Mesendoderm (in vitro differentiated cells): ENCODE measurements around the gene DAW1.
A peak's percentile ranks its signal among the peaks of the same experiment; 100 is the strongest.

ENCODE experiments used
- DNase-seq: peaks from one replicate; pipeline ENCODE4 v3.0.0; 2013
- H2AK5ac ChIP-seq: 2 replicates; pipeline ENCODE4 v1.6.1; 2013; ENCODE audit warnings: low read length, inconsistent platforms
- H2BK120ac ChIP-seq: 2 replicates; pipeline ENCODE4 v1.6.1; 2013; ENCODE audit warnings: low read depth, mild to moderate bottlenecking, low read length, moderate library complexity, mixed read lengths
- H2BK15ac ChIP-seq: replicated peaks from 2 replicates; pipeline ENCODE4 v1.6.1; 2013; ENCODE audit warnings: low read depth, mild to moderate bottlenecking, moderate library complexity
- H2BK5ac ChIP-seq: 2 replicates; pipeline ENCODE4 v1.6.1; 2013; ENCODE audit warnings: low read length, inconsistent platforms
- H3K18ac ChIP-seq: 2 replicates; pipeline ENCODE4 v1.6.1; 2013; ENCODE audit warnings: mild to moderate bottlenecking, low read length, mixed read lengths
- H3K23ac ChIP-seq: one replicate; pipeline ENCODE4 v1.6.1; 2013; ENCODE audit warnings: low read length
- H3K27ac ChIP-seq: 2 replicates; pipeline ENCODE4 v1.5.1; 2013; ENCODE audit warnings: low read depth, mild to moderate bottlenecking, inconsistent platforms, low read length, moderate library complexity
- H3K27me3 ChIP-seq: 2 replicates; pipeline ENCODE4 v1.6.1; 2013; ENCODE audit warnings: low read length, control low read depth, mild to moderate bottlenecking, inconsistent platforms; ENCODE audit not compliant: insufficient read depth, poor library complexity
- H3K36me3 ChIP-seq: 2 replicates; pipeline ENCODE4 v1.6.1; 2013; ENCODE audit warnings: low read length, inconsistent platforms; ENCODE audit not compliant: control insufficient read depth, insufficient read depth
- H3K4ac ChIP-seq: one replicate; pipeline ENCODE4 v1.6.1; 2013; ENCODE audit warnings: low read depth, mild to moderate bottlenecking, low read length, moderate library complexity
- H3K4me1 ChIP-seq: 2 replicates; pipeline ENCODE4 v1.6.1; 2013; ENCODE audit warnings: low read depth, low read length, inconsistent platforms; ENCODE audit not compliant: control insufficient read depth
- H3K4me2 ChIP-seq: 2 replicates; pipeline ENCODE4 v1.6.1; 2013; ENCODE audit warnings: low read length
- H3K4me3 ChIP-seq: 2 replicates; pipeline ENCODE4 v1.5.1; 2013; ENCODE audit warnings: mild to moderate bottlenecking, low read length
- H3K56ac ChIP-seq: one replicate; pipeline ENCODE4 v1.6.1; 2013; ENCODE audit warnings: low read length
- H3K79me1 ChIP-seq: 2 replicates; pipeline ENCODE4 v1.6.1; 2013; ENCODE audit warnings: low read length, inconsistent platforms
- H3K79me2 ChIP-seq: 2 replicates; pipeline ENCODE4 v1.6.1; 2013; ENCODE audit warnings: mild to moderate bottlenecking, low read length; ENCODE audit not compliant: control insufficient read depth, insufficient read depth
- H3K9ac ChIP-seq: 2 replicates; pipeline ENCODE4 v1.6.1; 2013; ENCODE audit warnings: low read length, inconsistent platforms
- H4K5ac ChIP-seq: one replicate; pipeline ENCODE4 v1.6.1; 2013; ENCODE audit warnings: low read length
- H4K8ac ChIP-seq: one replicate; pipeline ENCODE4 v1.6.1; 2013; ENCODE audit warnings: low read depth, mild to moderate bottlenecking, control low read depth, low read length, moderate library complexity
- WGBS: extraction: QIAGEN DNeasy Blood & Tissue Kit; methylation state at CpG from one replicate; pipeline ENCODE4 v1.1.7; 2013; ENCODE audit warnings: low lambda C conversion rate, missing lambda C conversion rate; ENCODE audit not compliant: insufficient coverage; ENCODE audit errors: extremely low coverage; 5-methylcytosine and 5-hydroxymethylcytosine counted together

The DAW1 gene

GRCh38 chr2:227853765-227854271, 17.6 kb upstream of the DAW1 start:
- Histone ChIP-seq H3K4me2 (no peak overlapping the region), H3K4ac (no peak overlapping the region), H3K79me2 (no peaks in the 10 kb centered on the region), H2BK5ac (no peak overlapping the region), H3K9ac (no peak overlapping the region), H2AK5ac (no peak overlapping the region), H3K56ac (no peak overlapping the region), H2BK15ac (no peak overlapping the region), H3K4me1 (no peaks in the 10 kb centered on the region), H4K8ac (no peak overlapping the region), H3K79me1 (no peaks in the 10 kb centered on the region), H3K36me3 (no peaks in the 10 kb centered on the region), H4K5ac (no peak overlapping the region), H3K23ac (no peak overlapping the region), H3K27ac (no peak overlapping the region), H3K27me3 (no peaks in the 10 kb centered on the region), H3K18ac (no peak overlapping the region), H3K4me3 (no peak overlapping the region), H2BK120ac (no peak overlapping the region)
- no CpG with 5 or more reads among the region's 6 CpGs for WGBS
- no peak for DNase-seq

DNA sequence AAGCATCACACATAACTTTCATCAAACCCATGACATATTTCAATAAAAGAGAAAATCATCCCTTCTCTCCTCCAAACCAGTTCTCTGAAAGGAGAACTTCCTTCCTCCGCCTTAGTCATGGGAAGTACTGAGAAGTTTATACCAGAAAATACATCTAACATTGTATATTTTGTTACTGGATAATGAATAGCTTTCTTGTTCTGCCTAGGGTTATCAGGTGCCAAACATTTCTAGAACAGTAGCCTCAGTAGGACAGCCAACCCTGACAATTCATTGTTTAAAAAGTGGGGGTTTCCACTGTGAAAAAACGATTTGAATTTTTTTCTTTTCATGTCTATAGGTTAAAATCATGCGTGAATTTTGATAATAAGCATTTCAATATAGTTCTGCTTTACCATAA, 16.0 kb upstream of the DAW1 start:
- Histone ChIP-seq H3K4me1 (no peaks in the 10 kb centered on the region), H3K9ac (no peak overlapping the region), H3K79me1 (no peaks in the 10 kb centered on the region), H3K27me3 (no peaks in the 10 kb centered on the region), H3K18ac (no peak overlapping the region), H2BK15ac (no peak overlapping the region), H2BK5ac (no peak overlapping the region), H4K5ac (no peak overlapping the region), H2BK120ac (no peak overlapping the region), H2AK5ac (no peak overlapping the region), H3K4me3 (no peak overlapping the region), H3K4me2 (no peak overlapping the region), H3K27ac (no peak overlapping the region), H3K56ac (no peak overlapping the region), H4K8ac (no peak overlapping the region), H3K79me2 (no peaks in the 10 kb centered on the region), H3K23ac (no peak overlapping the region), H3K36me3 (no peaks in the 10 kb centered on the region), H3K4ac (no peak overlapping the region)
- DNase-seq, result no peak
- WGBS, result no CpG with 5 or more reads among the region's 3 CpGs

DNA sequence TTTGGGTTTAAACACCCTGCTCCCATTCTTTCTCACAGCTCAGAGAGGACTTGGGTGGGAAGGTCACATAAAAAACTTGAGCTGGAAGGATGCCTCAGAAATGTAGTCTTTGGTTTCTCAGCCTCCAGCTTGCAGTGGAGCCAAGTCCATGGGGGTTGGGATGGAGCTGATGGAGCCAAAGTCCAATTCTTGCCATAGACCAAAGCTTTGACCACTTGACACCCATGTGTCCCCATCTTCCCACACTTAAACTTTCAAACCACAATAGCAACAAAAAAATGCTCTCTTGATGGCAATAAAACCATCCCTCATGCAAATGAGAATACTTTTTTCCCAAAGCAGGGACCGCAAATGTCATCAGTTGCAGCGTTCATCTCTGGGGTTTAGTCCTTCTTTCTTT, 14.7 kb upstream of the DAW1 start:
- no peak overlapping the region for H4K5ac ChIP-seq
- H2AK5ac ChIP-seq, result no peak overlapping the region
- no peak for DNase-seq
- H3K18ac ChIP-seq, result no peak overlapping the region
- no peak overlapping the region for H3K27ac ChIP-seq
- no peak overlapping the region for H4K8ac ChIP-seq
- H2BK5ac ChIP-seq, result no peak overlapping the region
- no CpG with 5 or more reads among the region's 2 CpGs for WGBS
- H3K4me1 ChIP-seq, result no peaks in the 10 kb centered on the region
- no peak overlapping the region for H2BK120ac ChIP-seq
- no peaks in the 10 kb centered on the region for H3K79me2 ChIP-seq
- no peak overlapping the region for H2BK15ac ChIP-seq
- H3K4me2 ChIP-seq, result no peak overlapping the region
- H3K9ac ChIP-seq, result no peak overlapping the region
- H3K27me3 ChIP-seq, result no peaks in the 10 kb centered on the region
- H3K4me3 ChIP-seq, result no peak overlapping the region
- H3K4ac ChIP-seq, result no peak overlapping the region
- no peak overlapping the region for H3K56ac ChIP-seq
- no peaks in the 10 kb centered on the region for H3K79me1 ChIP-seq
- H3K36me3 ChIP-seq, result no peaks in the 10 kb centered on the region
- H3K23ac ChIP-seq, result no peak overlapping the region

- Histone ChIP-seq H3K79me1 (no peaks in the 10 kb centered on the region), H3K36me3 (no peaks in the 10 kb centered on the region), H4K5ac (no peak overlapping the region), H3K4me1 (peaks cover 2% of the 10 kb centered on the region), H3K23ac (no peak overlapping the region), H2AK5ac (no peak overlapping the region), H3K27ac (no peak overlapping the region), H2BK5ac (no peak overlapping the region), H3K27me3 (no peaks in the 10 kb centered on the region), H2BK15ac (no peak overlapping the region), H3K56ac (no peak overlapping the region), H4K8ac (no peak overlapping the region), H3K4ac (no peak overlapping the region), H3K18ac (no peak overlapping the region), H3K79me2 (no peaks in the 10 kb centered on the region), H2BK120ac (no peak overlapping the region), H3K4me3 (no peak overlapping the region), H3K9ac (no peak overlapping the region), H3K4me2 (no peak overlapping the region)
- DNase-seq, result no peak
- no CpG with 5 or more reads among the region's 6 CpGs for WGBS
Observed at GRCh38 chr2:227860221-227860641, 11.2 kb upstream of the DAW1 start.

GRCh38 chr2:227861011-227861410, 10.4 kb upstream of the DAW1 start:
- WGBS, result no CpG with 5 or more reads among the region's 2 CpGs
- Histone ChIP-seq H3K23ac (no peak overlapping the region), H3K27ac (no peak overlapping the region), H3K4me3 (no peak overlapping the region), H2BK15ac (no peak overlapping the region), H3K79me2 (no peaks in the 10 kb centered on the region), H2AK5ac (no peak overlapping the region), H3K79me1 (no peaks in the 10 kb centered on the region), H3K4me1 (peaks cover 2% of the 10 kb centered on the region), H4K8ac (no peak overlapping the region), H4K5ac (no peak overlapping the region), H3K27me3 (no peaks in the 10 kb centered on the region), H3K9ac (no peak overlapping the region), H3K4me2 (no peak overlapping the region), H2BK5ac (no peak overlapping the region), H3K4ac (no peak overlapping the region), H3K56ac (no peak overlapping the region), H3K18ac (no peak overlapping the region), H3K36me3 (no peaks in the 10 kb centered on the region), H2BK120ac (no peak overlapping the region)
- no peak for DNase-seq

DNA sequence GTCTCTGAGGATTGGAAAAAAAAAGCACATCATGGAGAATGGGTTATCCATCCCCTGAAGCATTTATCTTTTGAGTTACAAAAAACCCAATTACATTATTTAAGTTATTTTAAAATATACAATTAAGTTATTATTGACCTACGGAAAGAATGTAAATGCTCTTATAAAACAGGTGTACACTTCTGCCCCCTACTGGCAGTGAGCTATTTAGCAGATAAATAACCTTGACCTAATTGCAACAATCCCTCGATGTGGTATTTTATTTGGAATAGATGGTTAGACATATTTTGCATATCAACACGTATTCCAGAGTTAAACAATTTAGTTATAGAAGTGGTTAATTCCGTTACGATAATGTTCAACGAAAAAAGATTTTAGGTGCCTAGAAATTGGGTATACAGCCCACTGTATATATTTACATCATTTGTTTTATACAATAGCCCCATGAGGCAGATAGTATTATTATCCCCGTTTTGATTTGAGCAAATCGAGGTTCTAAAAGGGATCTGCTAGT, 9.1 kb upstream of the DAW1 start:
- Histone ChIP-seq H3K9ac (no peak overlapping the region), H4K5ac (no peak overlapping the region), H2BK120ac (no peak overlapping the region), H3K56ac (no peak overlapping the region), H3K27me3 (no peaks in the 10 kb centered on the region), H3K27ac (no peak overlapping the region), H3K4me2 (no peak overlapping the region), H3K18ac (no peak overlapping the region), H2AK5ac (no peak overlapping the region), H3K4me1 (peaks cover 2% of the 10 kb centered on the region), H3K23ac (no peak overlapping the region), H3K79me2 (no peaks in the 10 kb centered on the region), H3K4me3 (no peak overlapping the region), H3K4ac (no peak overlapping the region), H2BK5ac (no peak overlapping the region), H3K36me3 (no peaks in the 10 kb centered on the region), H4K8ac (no peak overlapping the region), H2BK15ac (no peak overlapping the region), H3K79me1 (no peaks in the 10 kb centered on the region)
- WGBS, result no CpG with 5 or more reads among the region's 8 CpGs
- DNase-seq, result peak; percentile 62
